Esophagus squamous epithelium (tissue), 5 donors: Measurements from ENCODE around the gene BAZ2B. TPM values are rescaled to one million over a fixed set of nuclear protein-coding genes. Genes with fewer than 3 reads are reported as not detected.
"Not testable (repeated sequence)": the region's sequence is repeated elsewhere in the genome, so short reads cannot be mapped to it uniquely, and the experiment has no call there.

Experiments used
- DNase-seq: peaks from one replicate; lab custom pipeline; 2025; lab: John Stamatoyannopoulos, UW
- H3K27ac ChIP-seq, 4 donors: fragments of 200-600 bp; sonication (generic); one replicate each; pipeline ENCODE4 v1.5.1; 2016 to 2019; ENCODE audit warnings: mild to moderate bottlenecking in 1 of 4
- H3K27me3 ChIP-seq, 4 donors: fragments of 200-600 bp; sonication (generic); 1 replicate in 3 of 4; 2 replicates in 1 of 4; pipeline versions ENCODE4 v1.5.1 to v1.6.0; 2017 to 2021; ENCODE audit warnings: antibody characterized with exemption in 1 of 4
- H3K36me3 ChIP-seq, 3 donors: fragments of 200-600 bp; sonication (generic); one replicate each; pipeline ENCODE4 v1.5.1; 2016 to 2019
- H3K4me1 ChIP-seq, 3 donors: fragments of 200-600 bp; sonication (generic); one replicate each; pipeline ENCODE4 v1.5.1; 2017 to 2019
- H3K4me3 ChIP-seq, 4 donors: fragments of 200-600 bp; sonication (generic); 1 replicate in 3 of 4; 2 replicates in 1 of 4; pipeline ENCODE4 v1.5.1; 2016 to 2019; ENCODE audit warnings: mild to moderate bottlenecking in 2 of 4, moderate library complexity in 1 of 4
- H3K9me3 ChIP-seq, 3 donors: fragments of 200-600 bp; sonication (generic); one replicate each; pipeline ENCODE4 v1.5.1; 2016 to 2019
- POLR2A ChIP-seq, 4 donors: fragments of 450-650 bp; IDR thresholded peaks; one replicate each; pipeline ENCODE4 v1.6.1; 2017; ENCODE audit warnings: antibody characterized with exemption in 4 of 4, mild to moderate bottlenecking in 4 of 4, moderate library complexity in 3 of 4
- WGBS, 2 donors: methylation state at CpG; one replicate each; pipeline ENCODE4 v1.1.5; 2018; 5-methylcytosine and 5-hydroxymethylcytosine counted together
- intact Hi-C: fragments of 100-400 bp; cut with DNase I; formaldehyde crosslinking; loops from one replicate; pipeline ENCODE4 v1.15.0; 2022
- total RNA-seq, 4 donors: library from RNA; depleted of rRNA; stranded (reverse); fragments of >200 nt; gene quantifications; one replicate each; pipeline ENCODE4 v1.1.0, GENCODE V29; 2016
- TF ChIP-seq, protein P1 (sequence below), 6 experiments: fragments of 450-650 bp in 4 of 6; fragments of 200-600 bp in 2 of 6; sonication (generic) in 2 of 6; IDR thresholded peaks; one replicate each; pipeline ENCODE4 v1.5.1; 2016 to 2019; ENCODE audit warnings: antibody characterized with exemption in 6 of 6, mild to moderate bottlenecking in 4 of 6, moderate library complexity in 4 of 6
- donor health status: DM: yes; HTN: yes; CAD: no.

BAZ2B gene
- total RNA-seq, 4 donors from 2014 or later: 41.6 to 94.6 (median 54.1) TPM

GRCh38 chr2:159410276-159410675 is 206.1 kb downstream of the BAZ2B start:
- intact Hi-C loops: no loop called here
- Histone ChIP-seq H3K4me3 (no peak overlapping the region), H3K27me3 (no peaks in the 10 kb centered on the region), H3K27ac (no peak overlapping the region), H3K36me3 (peaks cover 0 to 98% (median 0%) of the 10 kb centered on the region in 3 donors), H3K9me3 (no peaks in the 10 kb centered on the region), H3K4me1 (no peaks in the 10 kb centered on the region)
- WGBS, 2 donors: 74 to 76% methylated on average over 5 of the region's 5 CpGs
- no peak for TF ChIP-seq POLR2A (IDR thresholded peaks at IDR 0.05)
- TF ChIP-seq, protein P1, sequence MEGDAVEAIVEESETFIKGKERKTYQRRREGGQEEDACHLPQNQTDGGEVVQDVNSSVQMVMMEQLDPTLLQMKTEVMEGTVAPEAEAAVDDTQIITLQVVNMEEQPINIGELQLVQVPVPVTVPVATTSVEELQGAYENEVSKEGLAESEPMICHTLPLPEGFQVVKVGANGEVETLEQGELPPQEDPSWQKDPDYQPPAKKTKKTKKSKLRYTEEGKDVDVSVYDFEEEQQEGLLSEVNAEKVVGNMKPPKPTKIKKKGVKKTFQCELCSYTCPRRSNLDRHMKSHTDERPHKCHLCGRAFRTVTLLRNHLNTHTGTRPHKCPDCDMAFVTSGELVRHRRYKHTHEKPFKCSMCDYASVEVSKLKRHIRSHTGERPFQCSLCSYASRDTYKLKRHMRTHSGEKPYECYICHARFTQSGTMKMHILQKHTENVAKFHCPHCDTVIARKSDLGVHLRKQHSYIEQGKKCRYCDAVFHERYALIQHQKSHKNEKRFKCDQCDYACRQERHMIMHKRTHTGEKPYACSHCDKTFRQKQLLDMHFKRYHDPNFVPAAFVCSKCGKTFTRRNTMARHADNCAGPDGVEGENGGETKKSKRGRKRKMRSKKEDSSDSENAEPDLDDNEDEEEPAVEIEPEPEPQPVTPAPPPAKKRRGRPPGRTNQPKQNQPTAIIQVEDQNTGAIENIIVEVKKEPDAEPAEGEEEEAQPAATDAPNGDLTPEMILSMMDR (IDR thresholded peaks at IDR 0.05): no peak
- no peak for DNase-seq

DNA sequence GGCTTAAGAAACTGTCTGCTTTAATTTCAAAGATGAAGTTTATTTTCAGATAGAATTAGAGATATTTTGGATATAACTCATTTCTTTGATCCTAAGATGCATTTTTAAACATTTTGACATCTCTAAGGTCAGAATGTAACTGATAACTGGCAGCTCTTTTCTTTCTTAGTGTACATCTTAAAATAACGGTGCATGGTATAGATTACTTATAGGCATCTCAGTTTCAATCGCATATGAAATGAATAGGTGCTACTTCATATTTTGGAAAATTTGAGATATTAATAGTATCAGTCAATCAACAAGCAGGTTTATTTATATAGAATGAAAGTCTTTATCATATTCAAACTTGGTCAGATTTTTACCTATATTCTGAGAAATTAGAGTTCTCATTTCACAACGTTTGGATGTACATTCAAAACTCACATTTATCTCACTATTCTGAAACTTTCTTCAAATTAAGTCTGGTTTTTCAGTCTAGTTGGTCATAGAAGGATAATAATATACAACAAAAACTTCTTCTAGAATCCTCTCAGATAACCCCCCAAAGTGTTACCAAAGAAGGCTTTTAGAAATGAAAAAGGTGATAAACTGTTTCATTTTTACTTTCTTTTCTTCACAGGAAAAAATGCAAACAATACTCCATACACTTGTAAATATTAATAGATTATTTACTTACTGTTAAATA is 207.1 kb downstream of the BAZ2B start:
- H3K4me1 ChIP-seq: no peaks in the 10 kb centered on the region
- no peak for DNase-seq
- TF ChIP-seq POLR2A (IDR thresholded peaks at IDR 0.05): no peak
- TF ChIP-seq, protein P1 (IDR thresholded peaks at IDR 0.05): no peak
- H3K9me3 ChIP-seq: no peaks in the 10 kb centered on the region
- 73 to 75% methylated on average over 3 of the region's 3 CpGs for WGBS, 2 donors
- H3K36me3 ChIP-seq: peaks cover 0 to 99% (median 0%) of the 10 kb centered on the region in 3 donors
- H3K27ac ChIP-seq: no peak overlapping the region
- intact Hi-C loops: no loop called here
- no peak overlapping the region for H3K4me3 ChIP-seq
- H3K27me3 ChIP-seq: no peaks in the 10 kb centered on the region

DNA sequence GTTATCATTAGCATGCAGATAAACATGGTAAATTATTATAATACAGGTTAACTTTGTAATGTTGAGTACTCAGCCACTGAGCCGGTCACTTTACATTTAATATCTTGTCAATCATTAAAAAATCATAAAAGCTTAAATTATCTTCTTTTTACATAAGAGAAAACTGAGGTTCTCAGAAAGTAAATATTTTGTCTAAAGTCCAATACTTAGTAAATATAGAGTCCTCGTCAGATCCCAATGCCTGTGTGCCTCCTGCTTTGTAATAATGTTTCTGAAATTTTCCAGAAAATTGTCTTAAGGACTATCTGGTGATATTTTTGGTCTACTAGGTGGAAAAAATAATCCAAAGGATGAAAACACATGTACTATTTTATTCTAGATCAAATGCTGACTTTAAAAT is 213.6 kb downstream of the BAZ2B start:
- no peaks in the 10 kb centered on the region for H3K9me3 ChIP-seq

GRCh38 chr2:159402160-159402559 is 214.2 kb downstream of the BAZ2B start:
- H3K27ac ChIP-seq, H3K4me3 ChIP-seq, intact Hi-C loops, DNase-seq, H3K9me3 ChIP-seq, H3K4me1 ChIP-seq, H3K27me3 ChIP-seq: not testable (repeated sequence)
- WGBS, 2 donors: 94 to 96% methylated on average over 5 of the region's 5 CpGs
- H3K36me3 ChIP-seq: peaks cover 0 to 82% (median 0%) of the 10 kb centered on the region in 3 donors

More for the DNA sequence above, 213.6 kb downstream of the BAZ2B start:
- H3K4me3 ChIP-seq: no peak overlapping the region
- H3K36me3 ChIP-seq: peaks cover 0 to 82% (median 0%) of the 10 kb centered on the region in 3 donors
- intact Hi-C loops: no loop called here
- H3K27me3 ChIP-seq: no peaks in the 10 kb centered on the region
- WGBS, 2 donors: 90 to 95% methylated on average over 2 of the region's 2 CpGs
- no peak for DNase-seq
- H3K4me1 ChIP-seq: peaks cover 0 to 9% (median 0%) of the 10 kb centered on the region in 3 donors
- TF ChIP-seq, protein P1 (IDR thresholded peaks at IDR 0.05): no peak
- no peak for TF ChIP-seq POLR2A (IDR thresholded peaks at IDR 0.05)
- no peak overlapping the region for H3K27ac ChIP-seq

DNA sequence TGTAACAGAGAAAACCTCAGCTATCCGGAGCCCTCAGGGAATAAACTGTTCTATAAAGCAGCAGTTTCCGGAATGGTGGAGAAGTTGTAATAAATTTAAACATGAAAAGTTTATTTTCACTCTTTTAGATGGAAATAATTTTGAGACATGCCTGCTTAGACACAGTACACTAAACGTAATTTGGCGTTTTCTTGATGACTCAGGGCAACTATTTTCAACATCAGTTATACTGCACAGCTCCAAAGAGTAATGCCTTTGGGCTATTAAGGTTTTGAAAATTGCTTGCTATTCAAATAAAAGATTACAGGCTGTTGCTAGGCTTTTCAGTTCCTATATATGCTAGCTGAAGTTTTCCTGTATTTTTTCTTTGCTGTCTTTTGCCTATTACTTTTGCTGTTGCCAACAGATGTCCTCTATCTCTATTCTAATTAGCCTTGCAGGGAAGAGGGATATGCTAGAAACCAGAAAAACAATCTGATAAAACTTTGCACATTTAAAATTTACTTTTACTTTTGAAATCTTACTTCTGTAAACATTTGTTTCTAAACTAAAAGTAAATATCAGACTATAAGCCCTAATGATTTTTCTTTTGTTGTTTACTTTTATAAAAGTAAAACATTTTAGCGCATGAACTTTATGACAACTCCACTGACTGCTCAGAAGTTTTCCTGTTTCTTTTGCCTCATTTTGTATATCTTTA is 216.5 kb downstream of the BAZ2B start:
- H3K4me1 ChIP-seq: peaks cover 0 to 9% (median 0%) of the 10 kb centered on the region in 3 donors
- no peak overlapping the region for H3K4me3 ChIP-seq
- TF ChIP-seq, protein P1 (IDR thresholded peaks at IDR 0.05): no peak
- no peak for TF ChIP-seq POLR2A (IDR thresholded peaks at IDR 0.05)
- H3K9me3 ChIP-seq: no peaks in the 10 kb centered on the region
- no peaks in the 10 kb centered on the region for H3K27me3 ChIP-seq
- H3K36me3 ChIP-seq: peaks cover 0 to 82% (median 0%) of the 10 kb centered on the region in 3 donors
- intact Hi-C loops: no loop called here
- no peak for DNase-seq
- no peak overlapping the region for H3K27ac ChIP-seq
- WGBS, 2 donors: 35 to 55% methylated on average over 5 of the region's 5 CpGs
